ENCODE measurements around the gene NEK10.

Gene NEK10

GRCh38 chr3:27090275-27091041, 278.7 kb downstream of the NEK10 start:
- DNase-seq, result no peak

- DNase-seq, result no peak
These were observed 279.5 kb downstream of the NEK10 start for GRCh38 chr3:27089645-27090044.

GRCh38 chr3:27089068-27089467, 280.1 kb downstream of the NEK10 start:
- DNase-seq, result no peak

DNA sequence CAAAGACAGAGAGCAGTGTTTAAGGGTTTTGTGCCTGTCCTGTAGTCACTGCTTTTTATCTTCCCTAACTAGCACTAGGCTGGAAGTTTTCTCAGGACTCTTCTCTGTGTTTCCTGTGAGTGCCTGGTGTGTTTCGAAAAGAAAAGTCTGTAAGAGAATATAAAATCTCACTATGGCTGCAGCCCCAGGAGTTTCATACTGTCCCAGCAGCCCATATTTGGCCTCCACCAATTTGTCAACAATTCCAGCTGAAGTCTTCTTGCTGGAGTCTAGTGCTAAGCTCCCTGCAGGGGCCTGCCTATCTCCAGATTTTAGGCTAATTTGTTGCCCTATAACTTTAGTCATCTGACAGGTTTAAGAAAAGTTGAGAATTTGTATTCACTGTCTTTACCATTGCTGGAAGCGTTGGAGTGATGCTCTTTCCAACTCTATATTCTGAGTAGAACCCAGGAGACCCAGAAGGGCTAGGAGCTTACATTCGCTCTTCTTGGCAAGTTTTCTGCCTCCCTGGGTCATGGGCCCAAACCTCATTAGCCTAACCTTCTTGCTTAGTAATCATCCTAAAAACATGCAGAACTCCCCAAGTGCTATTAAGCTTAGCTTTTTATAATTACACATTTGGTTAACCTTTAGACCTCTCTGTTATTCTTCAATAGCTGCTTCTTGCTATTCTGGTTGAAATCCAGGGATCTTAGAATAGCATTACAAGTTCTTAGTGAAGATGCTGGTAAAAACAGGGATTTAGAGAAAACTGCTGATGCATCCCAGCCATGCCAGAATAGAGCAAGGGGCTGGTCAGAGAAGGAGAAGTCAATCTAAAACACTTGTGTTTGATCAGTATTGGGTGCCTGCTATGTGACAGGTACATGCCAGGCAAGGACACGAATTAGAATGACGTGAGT, 283.1 kb downstream of the NEK10 start:
- DNase-seq, result no peak

DNA sequence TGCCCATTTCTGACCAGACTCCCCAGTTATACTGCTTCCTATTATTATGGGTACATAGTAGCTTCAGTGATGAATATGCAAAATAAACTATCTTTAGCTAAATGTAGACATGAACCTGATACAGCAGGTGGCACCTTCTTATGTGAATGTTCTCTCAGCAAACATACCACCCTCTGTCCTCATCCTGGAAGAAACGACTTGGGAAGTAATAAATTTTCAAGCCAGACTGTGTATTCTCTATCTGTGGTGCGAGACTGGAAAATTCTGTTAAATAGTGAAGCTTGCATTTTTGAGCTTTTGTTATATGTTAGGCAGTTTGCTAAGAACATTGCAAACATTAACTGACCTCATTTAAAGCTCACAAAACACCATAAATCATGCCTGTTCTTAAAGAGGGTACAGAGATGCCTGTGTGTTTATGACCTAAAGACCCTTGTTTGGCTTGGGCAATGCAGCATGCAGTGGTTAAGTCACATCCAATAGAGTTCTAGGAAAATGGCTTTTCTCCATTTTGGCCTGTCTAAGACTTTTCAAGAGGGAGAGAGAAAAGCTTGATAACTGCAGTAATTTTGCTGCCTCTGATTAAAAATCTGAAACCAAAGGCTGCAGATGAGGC, 287.1 kb downstream of the NEK10 start:
- DNase-seq, result no peak

GRCh38 chr3:27081566-27081965, 287.6 kb downstream of the NEK10 start:
- DNase-seq, result no peak

- no peak for DNase-seq
These were observed 289.0 kb downstream of the NEK10 start for GRCh38 chr3:27080258-27080525.

GRCh38 chr3:27079427-27080257, 289.5 kb downstream of the NEK10 start:
- no peak for DNase-seq

GRCh38 chr3:27078246-27078913, 290.8 kb downstream of the NEK10 start:
- no peak for DNase-seq

GRCh38 chr3:27076815-27077630, 292.2 kb downstream of the NEK10 start:
- DNase-seq, result no peak

DNA sequence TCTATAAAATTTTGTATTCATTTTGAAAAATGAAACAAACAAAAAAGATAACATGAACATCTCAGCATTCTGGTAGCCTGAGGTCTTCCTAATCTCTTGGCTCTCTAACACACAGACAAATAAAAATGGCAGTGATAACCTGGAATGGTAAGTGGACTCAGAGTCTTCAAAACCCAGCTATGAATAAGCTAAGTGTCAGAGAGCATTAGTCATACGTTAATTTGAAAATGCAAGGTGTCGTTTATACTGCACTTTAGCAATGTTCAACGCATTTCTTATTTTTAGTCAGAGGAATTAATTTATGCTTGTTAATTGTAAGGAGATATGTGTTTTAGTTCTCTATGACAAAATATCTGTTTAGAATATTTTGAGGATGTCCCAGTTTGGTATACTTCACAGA, 294.3 kb downstream of the NEK10 start:
- DNase-seq, result no peak

DNA sequence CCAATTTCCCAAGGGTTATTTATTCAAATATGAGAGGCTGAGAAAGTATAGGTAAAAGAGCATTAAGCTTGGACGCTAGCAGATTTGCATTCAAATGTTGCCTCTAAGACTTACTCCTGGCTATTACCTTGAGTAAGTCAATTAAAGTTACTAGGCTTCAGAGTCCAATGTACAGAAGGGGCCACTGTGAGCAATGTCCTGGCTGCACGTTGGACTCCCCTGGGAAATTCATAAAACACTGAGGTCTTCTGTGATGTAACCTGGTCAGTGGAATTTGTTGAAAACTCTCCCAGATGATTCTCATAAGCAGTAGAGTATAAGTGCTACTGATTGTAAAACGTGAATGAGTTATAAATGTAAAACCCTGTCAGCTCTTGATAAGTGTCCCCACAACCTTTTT, 295.3 kb downstream of the NEK10 start:
- DNase-seq, result no peak

GRCh38 chr3:27072810-27073651, 296.2 kb downstream of the NEK10 start:
- no peak for DNase-seq

DNA sequence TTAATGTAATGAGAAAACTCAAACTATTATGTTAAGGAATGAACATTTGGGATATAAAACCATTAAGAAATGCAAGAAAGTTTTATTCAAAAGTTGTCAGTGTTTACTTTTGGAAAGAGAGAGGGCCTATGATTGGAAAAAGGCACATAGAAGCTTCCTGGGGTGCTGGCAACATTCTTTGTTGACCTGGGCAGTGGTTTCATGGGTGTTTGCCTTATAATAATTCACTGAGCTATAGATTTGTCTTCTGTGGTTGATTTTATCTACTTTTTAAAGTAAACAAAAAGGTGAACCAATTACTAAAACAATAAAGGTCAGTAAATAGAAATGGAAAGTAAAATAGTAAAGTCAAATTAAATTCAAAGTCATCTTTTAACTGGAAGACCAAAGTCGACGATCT, 308.8 kb downstream of the NEK10 start:
- DNase-seq, result no peak
